Endothelial cell of umbilical vein (primary cell): Measurements from ENCODE around the gene SLC34A2. TPM values are rescaled to one million over a fixed set of nuclear protein-coding genes. Genes with fewer than 3 reads are reported as not detected.

Experiments used
- BruUV-seq: library from RNA; stranded (reverse); fragments of 400-500 nt; replicated peaks from 2 replicates; lab custom pipeline; 2021; lab: Mats Ljungman, UMichigan
- CTCF ChIA-PET: fragments of 300-600, 350-600 bp; sonication (Branson Sonifier 250); formaldehyde crosslinking; loops from one replicate; lab custom pipeline; 2021; ENCODE audit warnings: antibody characterized with exemption, inconsistent platforms; lab: Charles Lee
- POLR2A ChIA-PET: fragments of 300-600, 350-600 bp; sonication (Branson Sonifier 250); formaldehyde crosslinking; loops from one replicate; lab custom pipeline; 2021; ENCODE audit warnings: antibody characterized with exemption, inconsistent platforms; lab: Charles Lee
- DNase-seq: peaks from one replicate; pipeline ENCODE4 v3.0.0-alpha.2; 2011; ENCODE audit warnings: low read depth, low spot score
- FAIRE-seq: peaks from 2 replicates; lab custom pipeline; 2011; peaks lifted over from hg19 to GRCh38; lab: Jason Lieb, UNC
- H2AFZ ChIP-seq: 2 replicates; pipeline ENCODE4 v1.6.0; 2012; ENCODE audit warnings: low read depth, low read length, control low read depth, inconsistent platforms
- H3K27ac ChIP-seq: 2 replicates; pipeline ENCODE4 v1.5.1; 2011; ENCODE audit warnings: low read depth, mild to moderate bottlenecking, control low read depth, low read length, moderate library complexity; ENCODE audit not compliant: insufficient read depth
- H3K27me3 ChIP-seq, 2 experiments: 2 replicates each; pipeline versions ENCODE4 v1.6.0 to v1.6.1; 2011; ENCODE audit warnings: low read length in 2 of 2, mixed read lengths in 1 of 2; ENCODE audit not compliant: control insufficient read depth in 2 of 2, insufficient read depth in 2 of 2
- H3K36me3 ChIP-seq, 2 experiments: 2 replicates in 1 of 2; 3 replicates in 1 of 2; pipeline ENCODE4 v1.5.1; 2011; ENCODE audit warnings: low read length in 2 of 2, mild to moderate bottlenecking in 1 of 2, moderate library complexity in 1 of 2; ENCODE audit not compliant: control insufficient read depth in 2 of 2, insufficient read depth in 2 of 2; ENCODE audit errors: extremely low read depth in 1 of 2
- H3K4me1 ChIP-seq: 3 replicates; pipeline ENCODE4 v1.5.1; 2011; ENCODE audit warnings: mild to moderate bottlenecking, low read length; ENCODE audit not compliant: control insufficient read depth, insufficient read depth; ENCODE audit errors: extremely low read depth
- H3K4me2 ChIP-seq: 2 replicates; pipeline ENCODE4 v1.6.1; 2011; ENCODE audit warnings: low read length, control low read depth, mixed read lengths; ENCODE audit not compliant: insufficient read depth
- H3K4me3 ChIP-seq, 3 experiments: fragments of 200-600 bp in 1 of 3; sonication (generic), shearing (Covaris generic) in 1 of 3; replicated peaks in 1 of 3; 2 replicates each; pipeline ENCODE4 v1.5.1; 2011 to 2016; ENCODE audit warnings: control low read depth in 3 of 3, low read length in 3 of 3, mild to moderate bottlenecking in 2 of 3, inconsistent platforms in 1 of 3, low read depth in 1 of 3, moderate library complexity in 1 of 3; ENCODE audit not compliant: insufficient read depth in 1 of 3
- H3K79me2 ChIP-seq: 2 replicates; pipeline ENCODE4 v1.6.0; 2012; ENCODE audit warnings: low read length, inconsistent platforms; ENCODE audit not compliant: control insufficient read depth, insufficient read depth
- H3K9ac ChIP-seq: replicated peaks from 2 replicates; pipeline ENCODE3; 2011; ENCODE audit warnings: low read length, control low read depth; ENCODE audit not compliant: insufficient read depth; ENCODE audit errors: extremely low read depth
- H3K9me1 ChIP-seq: replicated peaks from 3 replicates; pipeline ENCODE4 v1.6.0; 2011; ENCODE audit warnings: mild to moderate bottlenecking, low read length; ENCODE audit not compliant: control insufficient read depth, insufficient read depth; ENCODE audit errors: extremely low read depth
- H3K9me3 ChIP-seq: replicated peaks from 2 replicates; pipeline ENCODE4 v1.5.1; 2012; ENCODE audit warnings: low read length, inconsistent platforms; ENCODE audit not compliant: control insufficient read depth, insufficient read depth
- H4K20me1 ChIP-seq: replicated peaks from 2 replicates; pipeline ENCODE3; 2011; ENCODE audit warnings: mild to moderate bottlenecking, low read length; ENCODE audit not compliant: control insufficient read depth, insufficient read depth; ENCODE audit errors: extremely low read depth
- CTCF ChIP-seq, 2 donors: IDR thresholded peaks; 1 replicate in 1 of 2; 2 replicates in 1 of 2; pipeline ENCODE4 v1.5.1; 2011; ENCODE audit warnings: low read length in 2 of 2, mild to moderate bottlenecking in 2 of 2, moderate library complexity in 2 of 2, control low read depth in 1 of 2, inconsistent platforms in 1 of 2, low read depth in 1 of 2; ENCODE audit not compliant: insufficient read depth in 1 of 2; ENCODE audit errors: extremely low read depth in 1 of 2
- EZH2 ChIP-seq: IDR thresholded peaks from 2 replicates; pipeline ENCODE4 v1.6.1; 2012; ENCODE audit warnings: borderline replicate concordance, low read depth, mild to moderate bottlenecking, moderate library complexity, low read length, inconsistent platforms; ENCODE audit not compliant: severe bottlenecking
- FOS ChIP-seq: IDR thresholded peaks from 2 replicates; pipeline ENCODE4 v1.6.1; 2011; ENCODE audit warnings: mild to moderate bottlenecking, low read length, moderate library complexity, borderline replicate concordance; ENCODE audit not compliant: insufficient read depth
- GATA2 ChIP-seq: IDR thresholded peaks from 2 replicates; pipeline ENCODE4 v1.7.0; 2011; ENCODE audit warnings: low read depth, mild to moderate bottlenecking, moderate library complexity, mixed read lengths, low read length; ENCODE audit not compliant: insufficient read length, insufficient read depth
- JUN ChIP-seq: IDR thresholded peaks from 2 replicates; pipeline ENCODE4 v1.6.1; 2011; ENCODE audit warnings: borderline replicate concordance, low read depth; ENCODE audit not compliant: insufficient read length, insufficient read depth
- MAX ChIP-seq: IDR thresholded peaks from 2 replicates; pipeline ENCODE4 v1.6.1; 2011; ENCODE audit not compliant: insufficient read depth, insufficient read length
- MYC ChIP-seq: IDR thresholded peaks from one replicate; pipeline ENCODE4 v1.6.1; 2011; ENCODE audit warnings: mild to moderate bottlenecking, low read depth, low read length
- POLR2A ChIP-seq: IDR thresholded peaks from 2 replicates; pipeline ENCODE4 v1.6.1; 2012; ENCODE audit warnings: low read depth, mild to moderate bottlenecking, control low read depth, low read length
- POLR2AphosphoS5 ChIP-seq: IDR thresholded peaks from 2 replicates; pipeline ENCODE4 v1.6.1; 2012; ENCODE audit warnings: low read depth, mild to moderate bottlenecking, control low read depth, low read length, moderate library complexity; ENCODE audit not compliant: insufficient read depth
- dilution Hi-C: fragments of 300-500 bp; cut with MboI; formaldehyde crosslinking; loops from one replicate; pipeline ENCODE4 v1.15.0; 2019; ENCODE audit warnings: low sequenced_read_pairs; ENCODE audit not compliant: extremely low pct_ligation_motif_present
- intact Hi-C: fragments of 100-400 bp; cut with micrococcal nuclease; formaldehyde crosslinking; loops from one replicate; pipeline ENCODE4 v1.10.0; 2022
- polyA plus RNA-seq, 4 experiments: library from polyadenylated mRNA; depleted of rRNA in 3 of 4; stranded (reverse) in 3 of 4; unstranded in 1 of 4; fragments of >200 nt; gene quantifications; 2 replicates each; pipeline versions ENCODE4 v1.2.1 to v1.2.3, GENCODE V29; 2011 to 2012; ENCODE audit warnings: missing spikeins in 1 of 4
- total RNA-seq: library from RNA; stranded (reverse); gene quantifications from 2 replicates; pipeline ENCODE4 v1.2.3, GENCODE V29; 2021

SLC34A2 gene
- total and polyA plus RNA-seq, 2 donors (not counting 3 experiments of a cell fraction or from before 2014, with no cell fraction given), result not detected

- no peak for FAIRE-seq
- intact Hi-C loops (no loop called here), dilution Hi-C loops (no loop called here)
- ChIA-PET CTCF (interaction anchor here (1.5 kb wide), 1 partner anchor 13 kb away, joined by 3 read pairs; no protein-coding TSS in a partner anchor), POLR2A (no interaction called here)
- H3K27ac ChIP-seq, result no peak overlapping the region
- no peak overlapping the region for H3K4me3 ChIP-seq
- no peaks in the 10 kb centered on the region for H3K79me2 ChIP-seq
- H3K9me3 ChIP-seq, result no peaks in the 10 kb centered on the region
- no peak for DNase-seq
- H3K36me3 ChIP-seq, result no peaks in the 10 kb centered on the region
- no peaks in the 10 kb centered on the region for H3K27me3 ChIP-seq
- H4K20me1 ChIP-seq, result no peaks in the 10 kb centered on the region
- TF ChIP-seq FOS (no peak), POLR2A (no peak), EZH2 (no peak), MAX (no peak), CTCF (IDR thresholded peaks at IDR 0.05; ENCODE audit: extremely low read depth in 1 of 2, insufficient read depth in 1 of 2, low read depth in 1 of 2, low read length in 2 of 2) (no peak), MYC (no peak), POLR2AphosphoS5 (no peak), GATA2 (no peak), JUN (no peak)
- no peak overlapping the region for H2AFZ ChIP-seq
- H3K9me1 ChIP-seq, result no peaks in the 10 kb centered on the region
- no peak overlapping the region for H3K9ac ChIP-seq
- no peak overlapping the region for H3K4me2 ChIP-seq
- BruUV-seq, result no TSS peak
- no peaks in the 10 kb centered on the region for H3K4me1 ChIP-seq
Measured at GRCh38 chr4:25697516-25697915, 41.9 kb downstream of the SLC34A2 start.
